ENCODE data around the gene KCNH2.

KCNH2 gene

DNA sequence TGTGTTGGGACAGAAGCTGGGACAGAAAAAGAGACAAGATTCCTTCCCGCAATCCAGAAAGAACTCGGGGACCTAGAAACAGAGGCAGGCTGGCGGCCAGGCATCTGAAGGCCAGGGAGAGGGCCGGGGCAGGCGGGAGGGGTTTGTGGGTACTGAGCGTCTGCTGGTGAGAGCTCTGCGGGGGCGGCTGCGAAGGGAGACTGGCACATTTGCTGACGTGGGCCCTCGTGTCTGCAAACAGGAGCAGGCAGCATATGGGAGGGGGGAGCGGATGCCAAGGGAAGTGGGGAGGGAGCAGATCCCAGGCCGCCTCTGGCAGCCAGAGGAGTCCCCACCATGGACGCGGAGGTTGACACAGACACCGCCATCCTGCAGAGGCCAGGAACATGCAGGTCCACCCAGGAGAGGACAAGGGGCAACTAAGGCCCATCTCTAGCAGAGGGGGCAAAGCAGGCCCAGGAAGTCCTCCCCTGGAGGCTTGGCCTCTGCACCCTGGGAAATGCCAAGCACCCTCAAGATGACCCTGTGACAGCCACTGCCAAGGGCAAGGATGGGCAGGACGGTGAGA lies 32.2 kb downstream of the KCNH2 start:
- no peak overlapping the region for H3K27ac ChIP-seq
- TF ChIP-seq, protein P1, sequence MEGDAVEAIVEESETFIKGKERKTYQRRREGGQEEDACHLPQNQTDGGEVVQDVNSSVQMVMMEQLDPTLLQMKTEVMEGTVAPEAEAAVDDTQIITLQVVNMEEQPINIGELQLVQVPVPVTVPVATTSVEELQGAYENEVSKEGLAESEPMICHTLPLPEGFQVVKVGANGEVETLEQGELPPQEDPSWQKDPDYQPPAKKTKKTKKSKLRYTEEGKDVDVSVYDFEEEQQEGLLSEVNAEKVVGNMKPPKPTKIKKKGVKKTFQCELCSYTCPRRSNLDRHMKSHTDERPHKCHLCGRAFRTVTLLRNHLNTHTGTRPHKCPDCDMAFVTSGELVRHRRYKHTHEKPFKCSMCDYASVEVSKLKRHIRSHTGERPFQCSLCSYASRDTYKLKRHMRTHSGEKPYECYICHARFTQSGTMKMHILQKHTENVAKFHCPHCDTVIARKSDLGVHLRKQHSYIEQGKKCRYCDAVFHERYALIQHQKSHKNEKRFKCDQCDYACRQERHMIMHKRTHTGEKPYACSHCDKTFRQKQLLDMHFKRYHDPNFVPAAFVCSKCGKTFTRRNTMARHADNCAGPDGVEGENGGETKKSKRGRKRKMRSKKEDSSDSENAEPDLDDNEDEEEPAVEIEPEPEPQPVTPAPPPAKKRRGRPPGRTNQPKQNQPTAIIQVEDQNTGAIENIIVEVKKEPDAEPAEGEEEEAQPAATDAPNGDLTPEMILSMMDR (IDR thresholded peaks at IDR 0.05): no peak

DNA sequence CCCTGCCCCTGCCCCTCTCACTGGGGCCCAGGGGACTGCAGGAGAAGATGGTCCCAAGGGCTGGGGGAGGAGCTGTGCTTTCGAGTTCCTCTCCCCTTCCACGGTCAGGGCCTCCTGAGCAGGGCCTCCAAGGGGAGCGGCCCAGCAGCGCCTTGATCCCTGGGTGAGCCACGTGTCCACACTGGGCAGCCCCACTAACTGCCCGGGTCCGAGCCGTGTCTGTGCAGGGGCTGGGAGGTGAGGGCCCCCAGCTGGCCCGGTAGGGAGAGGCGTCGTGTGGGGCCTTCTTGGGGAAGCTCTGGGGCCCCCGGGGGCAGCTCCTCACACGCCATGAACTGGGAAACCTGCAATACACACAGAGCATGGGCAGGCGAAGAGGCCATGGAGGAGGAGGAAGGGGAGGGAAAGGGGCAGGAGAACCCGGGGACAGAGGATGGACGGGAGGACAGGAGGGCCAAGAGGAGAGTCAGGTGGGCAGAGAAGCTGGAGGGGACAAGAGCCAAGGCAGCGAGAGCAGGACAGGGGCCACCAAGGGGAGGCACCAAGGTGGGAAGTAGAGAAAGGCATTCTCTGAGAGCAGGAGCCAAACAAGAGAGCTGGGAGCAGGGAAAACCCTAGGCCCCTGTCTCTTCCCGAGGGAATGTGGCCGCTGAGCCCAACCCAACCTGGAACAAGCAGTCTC lies 32.8 kb downstream of the KCNH2 start:
- H3K27ac ChIP-seq: no peak overlapping the region
- TF ChIP-seq, protein P1 (IDR thresholded peaks at IDR 0.05): no peak
- TF ChIP-seq ZFX (IDR thresholded peaks at IDR 0.05; ENCODE audit: borderline replicate concordance): no peak

DNA sequence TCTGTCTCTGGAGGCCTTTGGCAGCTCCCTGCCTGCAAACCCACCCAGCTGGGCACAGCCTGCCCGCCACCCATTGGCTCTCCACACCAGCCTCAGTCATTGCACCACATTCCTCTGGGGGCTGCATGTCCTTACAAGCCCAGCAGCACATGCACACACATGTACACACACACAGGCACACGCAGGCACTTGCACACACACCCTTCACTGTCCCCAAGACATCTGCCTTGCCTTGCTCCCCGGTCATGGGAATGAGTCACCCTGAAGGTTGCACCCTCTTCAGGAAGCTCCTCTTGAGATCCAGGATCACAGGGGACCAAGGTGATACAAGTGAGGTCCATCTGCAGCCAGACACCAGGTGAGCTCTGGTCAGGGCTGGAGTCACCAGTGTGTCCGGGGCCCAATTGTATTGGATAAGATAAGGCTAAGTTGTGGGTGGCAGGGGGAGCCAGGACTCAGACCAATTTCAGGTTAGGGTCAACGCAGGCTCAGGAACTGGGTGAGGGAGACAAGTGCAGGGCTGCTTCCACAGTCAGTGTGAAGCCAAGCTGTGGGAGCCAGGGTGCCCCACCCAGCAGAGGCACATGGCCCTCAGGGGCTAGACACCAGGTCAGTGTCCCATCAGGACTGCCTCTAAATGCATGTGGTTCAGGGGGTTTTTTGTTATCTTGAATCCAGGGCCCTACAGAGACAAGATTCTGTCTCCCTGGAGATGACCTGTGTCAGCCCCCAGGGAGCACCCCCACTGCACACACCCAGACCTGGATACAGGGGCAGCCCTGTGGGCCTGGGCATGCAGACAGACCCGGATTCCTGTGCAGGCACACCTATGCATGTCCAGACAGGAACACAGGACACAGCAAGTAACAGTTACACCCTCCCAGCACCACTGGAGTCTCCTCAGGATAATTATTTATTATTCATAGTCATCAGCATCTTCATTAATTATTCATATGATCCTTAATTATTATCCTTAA lies 33.8 kb downstream of the KCNH2 start:
- TF ChIP-seq, protein P1 (IDR thresholded peaks at IDR 0.05): no peak
- no peak for TF ChIP-seq ZFX (IDR thresholded peaks at IDR 0.05; ENCODE audit: borderline replicate concordance)
- no peak overlapping the region for H3K27ac ChIP-seq

DNA sequence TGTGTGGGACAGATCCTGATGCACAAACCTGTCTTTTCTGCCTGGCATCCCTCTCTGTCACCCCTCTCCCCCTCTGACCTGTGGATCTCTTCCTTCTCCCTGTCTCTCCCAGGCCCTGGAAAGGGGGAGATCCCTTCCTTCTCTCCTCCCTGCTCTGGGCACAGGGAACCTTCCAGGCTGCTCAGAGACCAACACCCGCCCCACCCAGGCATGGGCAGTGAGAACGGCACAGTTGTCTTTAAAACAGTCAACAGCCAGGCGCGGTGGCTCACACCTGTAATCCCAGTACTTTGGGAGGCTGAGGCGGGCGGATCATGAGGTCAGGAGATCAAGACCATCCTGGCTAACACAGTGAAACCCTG lies 34.7 kb downstream of the KCNH2 start:
- TF ChIP-seq ZFX (IDR thresholded peaks at IDR 0.05; ENCODE audit: borderline replicate concordance): no peak
- TF ChIP-seq, protein P1 (IDR thresholded peaks at IDR 0.05): no peak

DNA sequence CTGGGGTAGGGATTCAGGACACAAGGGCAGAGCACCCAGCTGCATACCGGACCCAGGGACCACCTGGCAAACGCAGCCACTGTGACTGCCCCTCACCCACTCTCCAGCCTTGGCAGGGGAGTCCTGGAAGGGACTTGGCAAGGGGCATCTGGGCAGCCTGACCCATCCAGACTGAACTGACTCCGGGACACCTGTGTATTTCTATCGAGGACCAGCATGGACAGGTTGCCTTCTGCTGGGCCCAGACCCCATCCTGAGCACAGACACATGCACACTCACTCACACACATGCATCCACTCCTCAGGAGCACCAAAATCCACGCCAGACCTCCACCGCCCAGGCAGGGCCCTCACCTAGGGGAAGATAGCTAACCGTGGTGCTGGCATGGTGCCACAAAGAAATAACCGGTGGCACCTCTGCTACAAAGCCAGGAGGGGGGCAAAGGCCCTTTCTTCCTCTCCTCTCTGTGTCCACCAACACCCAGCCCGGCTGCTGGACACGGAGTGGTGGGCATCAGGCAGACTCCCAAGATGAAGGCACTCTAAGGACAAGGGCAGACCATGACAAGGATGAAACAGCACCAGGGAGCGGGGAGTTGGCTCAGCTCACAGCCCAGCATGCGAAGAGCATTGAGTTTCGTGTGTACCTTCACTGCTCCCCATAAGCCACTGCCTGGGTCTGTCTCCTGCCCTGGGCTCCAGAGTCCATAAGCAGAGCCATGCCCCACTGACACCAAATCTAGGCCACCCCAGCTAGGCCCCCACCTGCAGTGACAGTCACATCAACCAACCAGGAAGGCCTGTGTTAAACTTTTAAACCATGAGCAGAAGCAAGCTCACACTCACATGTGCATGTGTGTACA lies 35.3 kb downstream of the KCNH2 start:
- no peak overlapping the region for H3K27ac ChIP-seq
- no peak for TF ChIP-seq ZFX (IDR thresholded peaks at IDR 0.05; ENCODE audit: borderline replicate concordance)
- TF ChIP-seq, protein P1 (IDR thresholded peaks at IDR 0.05): no peak

More for the DNA sequence above, 34.7 kb downstream of the KCNH2 start:
- H3K27ac ChIP-seq: no peak overlapping the region

DNA sequence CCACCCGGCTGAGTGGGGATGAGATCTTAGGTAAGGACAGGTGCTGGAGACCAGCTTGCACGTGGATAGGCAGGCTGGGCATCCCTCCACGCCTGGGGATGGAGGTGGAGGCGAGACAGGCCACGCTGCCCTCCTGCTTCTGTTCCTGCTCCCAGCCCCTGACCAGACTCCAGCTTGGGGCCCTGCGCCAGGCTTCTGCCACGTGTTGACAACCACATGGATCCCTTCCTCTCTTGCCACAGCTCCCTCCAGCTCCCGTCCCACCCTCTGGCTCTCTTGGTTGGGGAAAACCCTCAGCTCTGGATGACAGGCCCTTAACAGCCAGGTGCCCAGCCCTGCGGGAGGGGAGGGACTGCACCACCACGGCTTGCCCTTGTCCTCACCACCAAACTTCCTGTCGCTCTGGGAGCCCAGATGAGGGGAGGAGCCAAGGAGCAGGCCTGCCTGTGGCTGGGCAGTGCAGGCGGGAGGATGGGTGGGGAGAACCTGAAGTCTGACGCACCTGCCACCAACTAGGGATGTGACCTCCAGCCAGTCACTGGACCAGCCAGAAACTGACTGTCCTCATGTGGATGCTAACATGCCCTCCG lies 36.0 kb downstream of the KCNH2 start:
- no peak overlapping the region for H3K27ac ChIP-seq

More for the DNA sequence above, 36.0 kb downstream of the KCNH2 start:
- TF ChIP-seq ZFX (IDR thresholded peaks at IDR 0.05; ENCODE audit: borderline replicate concordance): no peak
- TF ChIP-seq, protein P1 (IDR thresholded peaks at IDR 0.05): no peak
